Umbilical cord (tissue), 2 donors: Measurements from ENCODE around the gene PCF11. TPM values are rescaled to one million over a fixed set of nuclear protein-coding genes. Genes with fewer than 3 reads are reported as not detected.

Experiments used
- DNase-seq: peaks from one replicate; pipeline ENCODE4 v3.0.0-alpha.2; 2015; ENCODE audit warnings: low spot score
- total RNA-seq: library from RNA; depleted of rRNA; stranded (reverse); fragments of >200 nt; gene quantifications from one replicate; pipeline ENCODE4 v1.2.3, GENCODE V29; 2014; ENCODE audit warnings: low replicate concordance; ENCODE audit not compliant: insufficient read depth

PCF11 gene
- total RNA-seq, 1 donor from 2014 or later: 58.7 TPM

DNA sequence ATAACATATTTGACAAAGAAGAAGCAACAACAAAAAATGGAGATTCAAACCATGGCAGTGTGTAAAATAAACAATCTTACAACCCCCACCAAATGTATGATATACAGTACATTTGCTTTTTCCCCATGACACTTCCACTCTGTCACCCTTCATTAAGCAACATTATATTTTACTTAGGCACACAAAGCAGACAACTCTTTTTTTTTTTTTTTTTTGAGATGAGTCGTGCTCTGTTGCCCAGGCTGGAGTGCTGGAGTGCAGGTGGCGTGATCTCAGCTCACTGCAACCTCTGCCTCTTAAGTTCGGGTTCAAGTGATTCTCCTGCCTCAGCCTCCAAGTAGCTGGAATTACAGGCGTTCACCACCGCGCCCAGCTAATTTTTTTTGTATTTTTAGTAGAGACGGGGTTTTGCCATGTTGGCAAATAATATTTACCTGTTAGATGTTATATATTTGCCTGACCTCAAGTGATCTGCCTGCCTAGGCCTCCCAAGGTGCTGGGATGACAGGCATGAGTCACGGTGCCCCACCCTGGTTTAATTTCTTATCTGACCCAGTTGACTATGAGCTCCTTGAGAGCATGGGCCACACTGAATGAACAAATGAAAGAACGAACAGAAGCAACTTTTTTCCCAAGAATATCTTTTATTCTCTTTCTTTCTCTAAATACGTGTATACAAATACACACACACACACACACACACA, 5.5 kb upstream of the PCF11 start:
- DNase-seq: no peak

DNA sequence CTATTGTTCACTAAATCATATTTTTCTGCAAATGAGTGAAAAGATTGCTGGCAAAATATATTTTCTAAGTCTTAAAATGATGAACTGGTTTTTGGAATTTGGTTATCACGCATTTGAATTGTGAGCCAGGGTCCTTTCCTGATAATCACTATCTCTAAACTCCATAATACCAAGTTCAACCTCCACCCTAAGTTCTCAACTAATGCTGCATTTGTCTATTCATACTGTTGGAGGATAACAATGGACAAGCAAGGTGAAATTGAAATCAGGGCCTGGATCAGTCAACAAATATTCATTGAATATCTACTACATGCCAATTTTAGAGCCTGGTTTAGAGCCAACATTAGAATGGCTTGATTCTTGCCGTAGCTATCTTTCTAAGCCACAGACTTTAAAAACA, 4.7 kb upstream of the PCF11 start:
- no peak for DNase-seq

DNA sequence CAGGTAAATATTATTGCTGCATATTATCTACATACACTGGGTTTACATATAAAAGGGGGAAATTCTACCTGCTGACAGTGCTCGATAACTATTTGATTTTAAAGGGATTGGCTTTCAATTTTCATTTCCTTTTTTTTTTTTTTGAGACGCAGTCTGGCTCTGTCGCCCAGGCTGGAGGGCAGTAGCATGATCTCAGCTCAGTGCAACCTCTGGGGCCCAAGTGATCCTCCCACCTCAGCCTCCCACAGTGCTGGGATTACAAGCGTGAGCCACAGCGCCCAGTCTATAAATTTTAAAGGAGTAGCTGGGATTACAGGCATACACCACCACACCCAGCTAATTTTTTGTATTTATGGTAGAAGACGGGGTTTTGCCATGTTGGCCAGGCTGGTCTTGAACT, 3.2 kb upstream of the PCF11 start:
- DNase-seq: no peak

DNA sequence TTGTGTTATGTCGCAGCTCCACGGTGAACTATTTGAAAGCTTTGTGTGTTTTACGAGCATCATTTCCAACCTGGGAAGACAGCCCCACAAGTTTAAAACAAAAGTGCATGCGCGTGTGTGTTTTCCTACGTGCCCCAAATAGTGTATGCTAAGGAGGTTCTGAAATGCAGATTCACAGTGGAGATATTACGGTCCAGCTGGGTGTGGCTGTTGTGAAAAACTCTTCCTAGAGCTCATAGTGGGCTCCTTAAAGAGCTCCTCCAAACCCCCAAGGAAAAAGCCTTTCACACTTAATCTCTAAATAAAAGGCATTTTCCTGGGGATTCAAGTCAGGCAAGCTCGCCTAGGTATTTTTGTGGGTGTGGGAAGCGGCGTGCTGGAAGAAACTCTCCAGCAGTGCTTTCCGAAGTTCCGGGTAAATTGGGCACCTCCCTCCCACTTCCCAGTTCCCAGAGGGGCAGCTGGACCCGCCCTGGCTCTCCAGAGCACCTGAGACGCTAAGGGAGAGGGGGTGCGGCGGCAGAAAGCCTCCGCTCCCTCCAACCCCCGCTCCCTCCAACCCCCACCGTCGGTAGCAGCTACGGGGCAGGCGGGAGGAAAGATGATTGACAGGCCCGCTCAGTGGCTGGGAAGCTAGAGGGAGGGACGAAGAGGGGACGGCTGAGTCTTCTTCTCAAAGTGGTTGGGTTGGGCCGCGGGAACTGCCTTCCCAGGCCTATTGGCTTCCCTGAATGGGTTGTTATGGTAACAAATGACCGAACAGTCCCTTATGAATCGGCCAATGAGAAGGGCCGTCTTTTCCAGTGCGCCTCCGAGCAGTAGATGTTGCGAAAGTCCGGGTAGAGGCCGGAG, 561 bp upstream of the PCF11 start:
- DNase-seq: peak; percentile 100

DNA sequence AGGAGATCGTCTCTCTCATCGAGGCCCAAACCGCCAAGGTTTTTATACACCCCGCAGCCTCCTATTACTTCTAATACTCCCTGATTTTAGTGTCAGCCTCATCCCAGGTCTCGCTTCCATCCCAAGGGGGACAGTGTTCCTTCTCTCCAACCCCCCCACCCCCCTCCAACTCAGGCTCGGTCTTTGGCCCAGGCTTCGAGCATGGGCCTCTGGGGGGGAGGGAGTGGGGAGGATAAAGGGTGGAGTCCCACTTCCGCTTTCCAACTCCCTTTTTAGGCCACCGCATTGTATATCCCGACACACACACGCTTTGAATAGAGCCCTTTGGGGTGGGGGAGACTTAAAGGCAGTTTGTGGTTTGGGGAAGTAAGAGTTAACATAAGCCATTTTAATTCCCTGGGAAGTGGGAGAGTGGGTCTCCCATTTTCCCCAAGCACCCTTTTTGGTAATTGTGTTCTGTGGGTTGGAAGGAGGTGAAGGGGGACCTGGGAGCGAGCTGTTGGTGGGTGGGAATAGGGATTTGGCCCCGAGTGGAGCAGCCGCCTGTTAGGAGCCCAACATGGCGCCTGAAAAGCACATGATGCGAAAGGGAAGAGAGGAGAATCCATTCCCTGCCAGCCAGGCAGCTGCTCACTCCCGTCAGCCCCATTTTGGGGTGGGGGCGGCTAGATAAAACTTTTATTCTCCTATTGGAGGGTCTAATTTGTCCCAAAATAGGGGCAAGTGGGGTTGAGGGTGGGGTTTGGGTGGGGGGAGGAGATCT, 844 bp downstream of the PCF11 start:
- DNase-seq: peak; percentile 69

DNA sequence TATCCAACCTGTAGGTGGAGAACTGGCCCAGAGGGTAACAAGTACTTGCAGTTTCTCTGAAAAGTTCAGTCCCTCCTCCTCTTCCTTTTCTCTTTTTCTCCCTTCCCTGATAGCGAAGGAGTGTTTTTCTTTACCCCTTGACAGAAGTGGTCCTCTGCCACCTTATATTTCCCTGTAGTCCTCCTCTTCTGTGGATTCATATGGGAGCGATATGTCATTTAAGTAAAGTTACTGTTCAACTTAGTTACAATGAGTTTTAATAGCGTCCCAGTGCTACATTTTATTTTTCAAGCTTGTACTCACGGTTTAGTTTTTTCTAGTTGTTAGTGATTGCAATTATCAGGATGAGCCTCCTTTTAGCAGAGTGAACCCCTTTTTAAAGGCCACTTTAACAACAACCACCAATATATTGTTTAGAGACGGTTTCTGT, 1.4 kb downstream of the PCF11 start:
- peak; percentile 23 for DNase-seq

DNA sequence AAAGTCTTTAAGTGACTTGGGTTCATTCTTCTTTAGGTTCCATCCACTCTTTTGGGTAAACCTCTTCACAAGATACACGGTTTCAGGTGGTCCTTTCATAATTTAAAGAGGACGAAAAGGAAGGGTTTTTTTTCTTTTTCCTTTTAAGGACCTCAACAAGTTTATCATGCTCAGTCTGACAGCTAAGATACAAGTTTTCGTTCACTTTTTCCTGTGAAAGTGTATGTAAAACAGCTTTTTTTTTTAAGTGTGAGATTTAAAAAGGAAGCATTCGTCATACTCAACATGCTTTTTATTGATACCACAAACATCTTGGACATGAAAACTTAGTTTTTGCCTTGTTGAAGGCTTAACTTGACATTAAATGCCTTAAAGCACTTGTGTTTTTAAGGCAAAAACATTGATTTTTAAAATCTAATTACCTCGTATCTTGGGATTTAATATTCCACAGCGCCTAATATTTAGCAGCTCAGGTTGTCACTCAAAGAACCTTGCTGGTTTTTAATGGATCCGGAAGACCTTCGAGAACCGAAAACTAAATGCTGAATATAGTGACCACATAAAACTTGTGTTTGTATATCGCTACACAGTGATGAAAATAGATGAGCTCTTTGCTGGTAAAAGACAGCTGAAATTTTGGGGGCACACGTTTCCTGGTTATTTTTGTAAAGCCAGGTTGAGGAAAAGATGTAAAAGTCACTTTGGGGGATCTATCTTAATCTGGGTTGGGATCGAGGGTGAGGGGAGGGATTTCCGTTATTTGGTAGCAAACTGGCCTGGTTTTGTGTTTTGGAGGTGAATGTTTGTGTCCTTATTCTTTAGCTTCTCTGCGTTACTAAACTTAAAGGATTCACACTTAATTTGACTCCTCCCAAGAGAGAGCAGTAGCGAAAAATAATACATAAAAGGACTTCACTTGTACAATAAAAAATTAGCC, 2.3 kb downstream of the PCF11 start:
- DNase-seq: peak; percentile 18

DNA sequence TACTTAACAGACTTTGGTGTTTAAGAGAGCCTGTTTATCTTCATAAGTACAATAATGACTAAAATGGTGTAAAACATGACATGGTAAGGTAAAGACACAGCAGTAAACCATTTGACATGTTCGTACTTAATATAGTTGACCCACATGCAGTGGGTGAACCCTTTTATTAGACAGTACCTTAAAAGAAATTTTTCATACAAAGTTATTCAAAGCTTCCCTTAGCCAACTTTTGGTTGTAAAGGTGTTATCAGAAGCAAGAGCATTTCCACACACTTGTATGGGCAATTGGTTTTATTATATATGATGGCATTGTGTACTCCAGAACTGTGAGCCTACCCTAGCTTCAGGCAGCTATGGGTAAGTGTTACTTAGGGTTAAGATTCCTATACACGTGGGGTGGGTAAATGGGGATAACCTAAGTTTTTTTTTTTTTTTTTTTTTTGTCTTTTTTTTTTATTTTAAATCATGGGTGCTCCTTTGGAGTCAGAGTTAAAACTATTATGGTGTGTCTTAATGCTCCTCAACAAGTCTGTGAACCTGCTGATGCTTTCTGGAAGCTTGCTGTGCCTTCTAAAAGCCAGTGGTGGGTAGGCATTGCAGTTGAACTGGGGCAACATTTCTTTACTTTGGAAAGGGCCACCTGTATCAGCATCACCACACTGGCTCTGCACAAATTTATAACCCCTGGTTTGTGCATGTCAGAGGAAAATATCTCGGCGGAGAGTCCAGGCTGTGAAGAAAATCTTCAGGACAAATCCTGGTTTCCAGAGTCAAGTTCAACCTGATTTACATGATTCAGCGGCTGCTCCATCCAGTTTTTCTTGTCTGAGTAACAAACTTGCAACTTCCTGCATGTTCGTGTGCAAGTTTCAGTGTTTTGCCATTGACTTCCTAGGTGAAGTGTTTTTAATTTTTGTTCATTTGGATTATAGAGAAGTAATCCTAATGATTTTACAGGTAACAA, 3.3 kb downstream of the PCF11 start:
- DNase-seq: peak; percentile 42

DNA sequence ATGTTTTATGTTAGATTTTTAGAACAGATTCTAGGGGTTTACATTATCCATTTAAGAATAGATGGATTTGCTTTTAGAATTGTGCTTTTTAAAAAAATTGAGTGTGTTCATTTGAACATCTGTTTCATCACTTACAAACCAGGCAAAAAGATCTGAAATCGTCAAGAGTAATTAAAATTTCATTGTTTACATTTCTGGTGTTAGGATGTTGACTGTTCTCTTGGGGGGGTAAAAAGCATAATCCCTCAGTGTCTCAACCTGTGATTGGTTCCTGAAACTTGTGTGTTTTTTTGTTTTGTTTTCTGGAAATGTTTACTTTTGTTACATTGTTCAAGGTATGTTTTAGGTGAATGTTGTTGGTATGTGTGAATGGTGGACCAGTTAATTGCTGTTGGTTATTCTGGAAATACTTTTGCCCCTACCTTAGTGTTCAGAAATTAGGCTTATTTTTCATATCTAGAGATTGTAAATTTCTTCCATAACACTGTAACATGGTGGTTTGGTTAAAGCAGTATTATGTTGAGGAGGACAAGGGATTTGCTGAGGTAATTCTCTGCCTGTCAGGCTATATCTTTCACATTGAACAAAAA, 4.8 kb downstream of the PCF11 start:
- no peak for DNase-seq

DNA sequence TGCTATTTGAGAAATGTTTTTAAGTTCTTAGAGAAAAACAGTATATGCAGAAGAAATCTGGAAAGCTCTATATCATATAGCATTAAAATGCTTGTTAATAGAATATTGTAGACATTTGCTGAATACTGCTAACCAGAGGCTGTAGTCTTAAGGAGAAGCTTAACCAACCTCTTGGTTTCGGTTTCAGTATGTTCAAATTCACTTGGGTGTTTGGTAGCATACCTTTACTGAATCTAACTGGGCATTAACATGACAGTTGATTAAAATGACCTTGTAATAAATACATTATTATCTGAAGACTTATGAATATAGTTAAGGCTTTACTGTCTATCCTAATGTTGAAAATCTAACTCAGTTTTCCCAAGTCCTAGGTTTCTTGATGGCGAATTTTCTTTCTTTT, 5.4 kb downstream of the PCF11 start:
- DNase-seq: no peak

DNA sequence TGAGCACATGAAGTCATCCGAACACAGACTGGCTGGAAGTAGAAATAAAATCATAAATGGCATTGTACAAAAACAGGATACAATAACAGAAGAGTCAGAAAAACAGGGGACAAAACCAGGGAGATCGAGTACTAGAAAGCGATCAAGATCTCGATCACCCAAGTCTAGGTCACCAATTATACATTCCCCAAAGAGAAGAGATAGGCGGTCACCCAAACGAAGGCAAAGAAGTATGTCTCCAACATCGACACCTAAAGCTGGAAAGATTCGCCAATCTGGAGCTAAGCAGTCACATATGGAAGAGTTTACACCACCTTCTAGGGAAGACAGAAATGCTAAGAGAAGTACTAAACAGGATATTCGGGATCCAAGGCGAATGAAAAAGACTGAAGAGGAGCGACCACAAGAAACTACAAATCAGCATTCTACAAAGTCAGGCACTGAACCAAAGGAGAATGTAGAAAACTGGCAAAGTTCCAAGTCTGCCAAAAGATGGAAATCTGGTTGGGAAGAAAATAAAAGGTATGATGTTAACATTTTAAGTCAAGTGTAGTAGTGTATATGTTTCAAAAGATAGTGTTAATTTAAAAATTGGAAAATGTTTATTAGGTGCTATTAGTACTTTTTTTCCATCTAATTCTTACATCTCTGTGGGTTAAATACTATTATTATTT, 9.4 kb downstream of the PCF11 start:
- DNase-seq: no peak

DNA sequence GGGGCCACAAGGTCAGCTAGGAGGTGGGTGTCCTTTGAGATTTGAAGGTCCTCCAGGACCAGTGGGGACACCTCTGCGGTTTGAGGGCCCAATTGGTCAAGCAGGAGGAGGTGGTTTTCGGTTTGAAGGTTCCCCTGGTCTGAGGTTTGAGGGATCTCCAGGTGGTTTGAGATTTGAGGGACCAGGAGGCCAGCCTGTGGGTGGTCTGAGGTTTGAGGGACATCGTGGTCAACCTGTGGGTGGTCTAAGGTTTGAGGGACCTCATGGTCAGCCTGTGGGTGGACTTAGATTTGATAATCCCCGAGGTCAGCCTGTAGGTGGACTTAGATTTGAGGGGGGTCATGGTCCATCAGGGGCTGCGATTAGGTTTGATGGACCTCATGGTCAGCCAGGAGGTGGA, 11.8 kb downstream of the PCF11 start:
- DNase-seq: no peak

DNA sequence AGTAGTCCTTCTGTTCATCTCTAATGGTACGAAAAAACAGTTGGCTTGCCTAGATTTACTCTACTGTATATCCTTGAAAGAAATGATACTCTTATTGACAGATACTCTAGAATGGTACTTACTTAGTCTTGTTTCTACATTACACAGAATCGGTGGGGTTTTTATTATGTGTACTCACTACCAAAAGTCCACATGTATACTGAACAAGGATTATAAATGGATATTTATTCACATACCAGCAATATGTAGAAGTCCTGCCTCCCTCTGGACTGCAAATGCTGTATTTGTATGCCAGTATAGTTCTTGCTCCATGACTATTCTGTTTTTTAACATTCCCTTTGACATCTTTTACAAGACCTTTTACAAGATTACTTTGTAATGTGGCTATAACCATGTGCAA, 13.9 kb downstream of the PCF11 start:
- DNase-seq: no peak

DNA sequence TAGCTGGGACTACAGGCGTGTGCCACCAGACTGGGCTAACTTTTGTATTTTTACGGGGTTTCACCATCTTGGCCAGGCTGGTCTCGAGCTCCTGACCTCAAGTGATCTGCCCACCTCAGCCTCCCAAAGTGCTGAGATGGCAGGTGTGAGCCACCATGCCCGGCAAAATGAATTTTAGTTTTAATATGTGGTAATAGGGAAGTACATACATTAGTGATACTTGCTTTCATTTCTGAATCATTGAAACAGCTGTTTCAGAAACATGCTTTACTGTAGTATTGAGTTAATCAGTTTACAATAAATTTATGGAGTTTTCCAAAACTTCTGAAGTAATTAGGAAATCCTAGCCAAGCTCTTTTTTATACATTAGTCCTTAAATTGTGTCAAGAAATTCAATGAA, 15.6 kb downstream of the PCF11 start:
- DNase-seq: no peak

DNA sequence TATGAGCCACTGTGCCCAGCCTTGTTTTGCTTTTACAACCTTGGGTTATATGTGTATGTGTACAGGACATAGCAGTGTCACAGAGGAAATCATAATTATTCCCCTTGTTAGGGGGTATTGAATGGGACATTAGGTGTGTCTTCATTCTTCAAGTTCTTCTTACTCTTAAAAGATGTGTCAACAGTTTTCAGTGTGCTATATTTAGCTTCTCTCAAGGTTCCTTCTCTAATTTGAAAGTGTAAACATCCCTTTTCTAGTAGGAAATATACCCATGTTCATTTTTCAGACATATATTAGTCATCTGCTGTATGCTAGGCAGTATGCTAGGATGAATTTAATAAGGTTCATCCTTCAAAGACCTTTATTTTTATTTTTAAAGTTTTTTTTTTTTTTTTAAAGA, 17.1 kb downstream of the PCF11 start:
- no peak for DNase-seq

DNA sequence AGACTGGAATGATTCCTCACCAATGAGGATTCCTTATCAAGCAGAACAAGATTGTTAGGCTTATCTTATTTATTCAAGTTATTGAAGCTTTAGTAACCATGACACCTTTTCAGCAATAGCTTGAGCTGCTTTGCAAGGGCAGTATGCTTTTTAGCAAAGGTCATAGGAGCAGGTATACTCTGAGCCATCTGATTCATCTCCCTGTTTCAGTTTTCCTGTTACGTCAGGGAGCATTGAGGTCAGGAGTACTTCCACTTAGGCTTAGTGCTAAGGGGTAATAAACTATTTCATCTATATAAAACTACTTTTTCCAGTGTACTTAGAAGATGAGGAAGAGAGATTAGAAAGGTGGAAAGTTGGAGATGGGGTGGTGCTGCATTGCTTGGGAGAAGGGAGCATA, 18.9 kb downstream of the PCF11 start:
- no peak for DNase-seq

DNA sequence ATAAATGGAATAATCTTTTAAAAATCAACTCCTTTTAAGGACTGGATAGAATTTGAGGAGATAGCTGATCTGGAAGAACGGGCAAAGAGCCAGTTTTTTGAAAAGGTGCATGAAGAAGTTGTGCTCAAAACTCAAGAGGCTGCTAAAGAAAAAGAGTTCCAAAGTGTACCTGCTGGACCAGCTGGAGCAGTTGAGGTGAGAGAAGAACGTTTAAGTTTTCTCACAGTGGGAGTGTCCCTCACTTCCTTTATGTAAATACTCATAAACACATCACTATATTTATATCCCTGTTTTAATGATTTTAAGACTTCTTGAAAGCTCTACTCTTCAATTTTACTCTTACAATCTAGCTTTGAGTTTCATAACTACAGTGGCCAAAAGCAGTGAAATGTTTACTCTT, 24.9 kb downstream of the PCF11 start:
- no peak for DNase-seq

DNA sequence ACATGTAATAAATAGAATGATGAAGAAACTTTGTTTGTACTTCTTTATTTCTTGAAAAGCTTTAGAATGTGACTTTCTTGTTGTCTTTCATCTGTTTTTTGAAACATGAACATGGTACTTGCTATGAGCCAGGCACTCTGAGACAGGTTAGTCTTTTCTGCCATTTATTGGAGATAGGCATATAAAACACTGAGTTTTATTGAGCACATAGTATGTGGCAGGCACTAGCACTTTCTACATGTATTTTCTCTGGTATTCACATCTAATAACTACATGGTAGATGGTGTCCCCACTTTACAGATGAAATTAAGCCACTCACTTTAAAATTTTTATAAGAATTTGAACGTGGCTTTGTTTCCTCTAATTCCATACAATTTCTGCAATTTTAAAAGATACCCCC, 28.8 kb downstream of the PCF11 start:
- no peak for DNase-seq

DNA sequence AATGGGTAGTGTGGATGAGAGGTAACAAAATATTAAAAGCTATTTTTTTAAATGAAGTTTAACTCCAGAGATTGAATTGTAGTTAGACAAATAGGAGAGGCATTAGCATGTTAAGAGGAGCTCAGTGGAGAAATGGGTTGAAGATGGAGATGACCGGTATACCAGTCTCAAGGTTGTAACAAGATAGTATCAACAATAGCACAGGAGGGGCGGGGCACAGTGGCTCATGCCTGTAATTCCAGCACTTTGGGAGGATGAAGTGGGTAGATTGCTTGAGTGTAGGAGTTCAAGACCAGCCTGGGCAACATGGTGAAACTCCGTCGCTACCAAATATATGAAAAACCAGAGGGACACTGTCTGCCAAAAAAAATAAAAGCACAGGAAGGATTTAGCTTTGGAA, 30.5 kb downstream of the PCF11 start:
- no peak for DNase-seq
